HepG2 (cell line): Measurements from ENCODE around the gene PLEKHG5. TPM values are rescaled to one million over a fixed set of nuclear protein-coding genes. Genes with fewer than 3 reads are reported as not detected.

Experiments used
- ATAC-seq: fragments of 200-7000 bp; cut with Tn5 transposase; 3 replicates; pipeline ENCODE4 v1.9.1; 2020; ENCODE audit warnings: mild to moderate bottlenecking, moderate library complexity
- BruUV-seq: library from RNA; stranded (reverse); fragments of 400-500 nt; replicated peaks from 2 replicates; lab custom pipeline; 2021; lab: Mats Ljungman, UMichigan
- CTCF ChIA-PET: fragments of 300-600 bp; formaldehyde crosslinking; extraction: SDS; loops from one replicate; lab custom pipeline; 2021; ENCODE audit warnings: low total read pairs, inconsistent platforms, low intra/inter-chr PET ratio; lab: Yijun Ruan, JAX
- POLR2A ChIA-PET: fragments of 350-600 bp; sonication (Branson Sonifier 250); formaldehyde crosslinking; loops from one replicate; lab custom pipeline; 2020; ENCODE audit warnings: antibody characterized with exemption, inconsistent platforms; lab: Yijun Ruan, JAX
- DNase-seq: peaks from one replicate; pipeline ENCODE4 v3.0.0-alpha.2; 2015; ENCODE audit warnings: low spot score
- FAIRE-seq: peaks from 3 replicates; lab custom pipeline; 2011; peaks lifted over from hg19 to GRCh38; lab: Jason Lieb, UNC
- H2AFZ ChIP-seq: one replicate; pipeline ENCODE4 v1.6.1; 2011; ENCODE audit warnings: low read length, inconsistent platforms
- H3K27ac ChIP-seq: fragments of 300-600 bp; 3 replicates; pipeline ENCODE4 v1.8.0; 2011; ENCODE audit warnings: mixed run types, mild to moderate bottlenecking, mixed read lengths, low read length, inconsistent platforms; ENCODE audit not compliant: insufficient read depth; ENCODE audit errors: extremely low read length
- H3K27me3 ChIP-seq, 2 experiments: fragments of 200-600 bp in 1 of 2; 2 replicates in 1 of 2; 3 replicates in 1 of 2; pipeline versions ENCODE4 v1.6.0 to v1.8.0; 2011; ENCODE audit warnings: low read length in 2 of 2, mild to moderate bottlenecking in 2 of 2, moderate library complexity in 2 of 2, inconsistent platforms in 1 of 2; ENCODE audit not compliant: insufficient read depth in 2 of 2, control insufficient read depth in 1 of 2
- H3K36me3 ChIP-seq, 2 experiments: fragments of 200-600 bp in 1 of 2; replicated peaks in 1 of 2; 2 replicates in 1 of 2; 3 replicates in 1 of 2; pipeline versions ENCODE4 v1.5.1 to v1.8.0; 2011; ENCODE audit warnings: low read length in 2 of 2, inconsistent platforms in 1 of 2; ENCODE audit not compliant: insufficient read depth in 2 of 2, control insufficient read depth in 1 of 2
- H3K4me1 ChIP-seq: 2 replicates; pipeline ENCODE4 v1.5.1; 2012; ENCODE audit warnings: low read length, inconsistent platforms; ENCODE audit not compliant: insufficient read depth
- H3K4me2 ChIP-seq: 2 replicates; pipeline ENCODE4 v1.6.0; 2011; ENCODE audit warnings: low read depth, low read length, inconsistent platforms
- H3K4me3 ChIP-seq, 3 experiments: fragments of 200-600 bp in 1 of 3; sonication (generic), shearing (Covaris generic) in 1 of 3; replicated peaks in 1 of 3; 2 replicates each; pipeline ENCODE4 v1.5.1; 2011 to 2016; ENCODE audit warnings: low read length in 3 of 3, inconsistent platforms in 2 of 3, low read depth in 2 of 3, mild to moderate bottlenecking in 2 of 3, control low read depth in 1 of 3, mixed read lengths in 1 of 3; ENCODE audit not compliant: insufficient read depth in 1 of 3
- H3K79me2 ChIP-seq: one replicate; pipeline ENCODE4 v1.6.1; 2011; ENCODE audit warnings: low read length, inconsistent platforms; ENCODE audit not compliant: insufficient read depth
- H3K9ac ChIP-seq: 2 replicates; pipeline ENCODE4 v1.6.0; 2011; ENCODE audit warnings: mild to moderate bottlenecking, low read depth, low read length, inconsistent platforms; ENCODE audit not compliant: insufficient read depth
- H3K9me3 ChIP-seq: 2 replicates; pipeline ENCODE4 v1.5.1; 2012; ENCODE audit warnings: mild to moderate bottlenecking, low read length
- H4K20me1 ChIP-seq: 2 replicates; pipeline ENCODE4 v1.6.0; 2011; ENCODE audit warnings: inconsistent platforms, mild to moderate bottlenecking, low read length, moderate library complexity; ENCODE audit not compliant: insufficient read depth
- GABPA ChIP-seq, 2 experiments: IDR thresholded peaks; 2 replicates each; pipeline ENCODE4 v1.6.1; 2011 to 2016; ENCODE audit warnings: low read depth in 2 of 2, low read length in 1 of 2, missing biosample characterization in 1 of 2, missing genetic modification characterization in 1 of 2
- GRHL1 ChIP-seq: sonication (generic); formaldehyde crosslinking; conservative IDR thresholded peaks from 2 replicates; pipeline ENCODE4 v1.8.0; 2022; ENCODE audit warnings: missing genetic modification reagents
- HOXA9 ChIP-seq: sonication (generic); formaldehyde crosslinking; IDR thresholded peaks from 2 replicates; pipeline ENCODE4 v1.8.1; 2022; ENCODE audit warnings: missing genetic modification reagents, mild to moderate bottlenecking, moderate library complexity, borderline replicate concordance
- IRF2 ChIP-seq: IDR thresholded peaks from 2 replicates; pipeline ENCODE4 v1.6.1; 2018; ENCODE audit warnings: missing genetic modification reagents, missing compliant biosample characterization
- KDM2A ChIP-seq: sonication (generic); formaldehyde crosslinking; IDR thresholded peaks from 2 replicates; pipeline ENCODE4 v1.4.0; 2020; ENCODE audit warnings: low read depth, missing genetic modification reagents, borderline replicate concordance
- RXRA ChIP-seq: sonication (generic); formaldehyde crosslinking; IDR thresholded peaks from 2 replicates; pipeline ENCODE4 v1.5.1; 2020; ENCODE audit warnings: missing genetic modification reagents
- SETDB1 ChIP-seq: sonication (generic); formaldehyde crosslinking; IDR thresholded peaks from 2 replicates; pipeline ENCODE4 v1.5.1; 2020; ENCODE audit warnings: missing genetic modification reagents, mild to moderate bottlenecking, borderline replicate concordance
- TRAFD1 ChIP-seq: sonication (generic); formaldehyde crosslinking; IDR thresholded peaks from 2 replicates; pipeline ENCODE4 v1.5.1; 2020; ENCODE audit warnings: missing genetic modification reagents, mild to moderate bottlenecking, borderline replicate concordance
- ZBTB42 ChIP-seq: sonication (generic); formaldehyde crosslinking; IDR thresholded peaks from 2 replicates; pipeline ENCODE4 v1.5.0; 2020; ENCODE audit warnings: mild to moderate bottlenecking, missing genetic modification reagents
- ZBTB7B ChIP-seq: sonication (generic); formaldehyde crosslinking; IDR thresholded peaks from 2 replicates; pipeline ENCODE4 v1.4.0; 2020; ENCODE audit warnings: missing genetic modification reagents
- ZNF10 ChIP-seq: sonication (generic); formaldehyde crosslinking; IDR thresholded peaks from 2 replicates; pipeline ENCODE4 v1.4.0; 2020; ENCODE audit warnings: mild to moderate bottlenecking, low read depth, missing genetic modification reagents, borderline replicate concordance
- ZNF441 ChIP-seq: sonication (generic); formaldehyde crosslinking; IDR thresholded peaks from 2 replicates; pipeline ENCODE4 v1.7.0; 2021; ENCODE audit warnings: missing genetic modification reagents, borderline replicate concordance
- ZNF674 ChIP-seq: sonication (generic); formaldehyde crosslinking; IDR thresholded peaks from 2 replicates; pipeline ENCODE4 v1.5.0; 2020; ENCODE audit warnings: low read depth, mild to moderate bottlenecking, missing genetic modification reagents
- WGBS: methylation state at CpG from one replicate; pipeline ENCODE4 v1.1.6; 2017; ENCODE audit warnings: low lambda C conversion rate; 5-methylcytosine and 5-hydroxymethylcytosine counted together
- in situ Hi-C: cut with HindIII; loops from 2 replicates; pipeline ENCODE4 v1.10.0; 2017; ENCODE audit warnings: low pct_unique_long_range_greater_than_20kb; ENCODE audit not compliant: extremely low pct_ligation_motif_present
- intact Hi-C: fragments of 100-400 bp; cut with micrococcal nuclease; formaldehyde crosslinking; loops from one replicate; pipeline ENCODE4 v1.10.0; 2022; ENCODE audit not compliant: unreplicated experiment
- polyA plus RNA-seq, 8 experiments: library from polyadenylated mRNA; depleted of rRNA in 3 of 8; stranded (reverse) in 7 of 8; unstranded in 1 of 8; fragments of >200 nt; fragmentation: Illumina TruSeq in 4 of 8; extraction: Trizol in 4 of 8; gene quantifications; 2 replicates each; pipeline versions ENCODE4 v1.2.1 to v1.2.3, GENCODE V29; 2011 to 2016; ENCODE audit warnings: low read depth in 4 of 8, missing spikeins in 1 of 8, mixed read lengths in 1 of 8; ENCODE audit not compliant: insufficient read depth in 1 of 8
- total RNA-seq, 5 experiments: library from RNA; depleted of rRNA; stranded (reverse); fragments of >200 nt; fragmentation: Illumina TruSeq; extraction: Trizol; gene quantifications; 2 replicates each; pipeline ENCODE4 v1.2.3, GENCODE V29; 2016; ENCODE audit warnings: low read depth in 1 of 5
- TF ChIP-seq, protein P1 (sequence below): sonication (generic); formaldehyde crosslinking; conservative IDR thresholded peaks from 2 replicates; pipeline ENCODE4 v1.4.0; 2020; ENCODE audit warnings: missing genetic modification reagents
- TF ChIP-seq, protein P2 (sequence below): sonication (generic); formaldehyde crosslinking; IDR thresholded peaks from 2 replicates; pipeline ENCODE4 v1.4.0; 2020; ENCODE audit warnings: missing genetic modification reagents
- TF ChIP-seq, protein P3 (sequence below): fragments of 450-650 bp; IDR thresholded peaks from 2 replicates; pipeline ENCODE4 v1.6.1; 2016

The PLEKHG5 gene
- total and polyA plus RNA-seq, 2 of the 13 experiments (the other 11 are each of a cell fraction or from before 2014, with no cell fraction given), result 1.9 to 3.5 TPM

GRCh38 chr1:6519491-6519934 lies 28.0 kb upstream of the PLEKHG5 start (continued):
- TF ChIP-seq SETDB1 (CRISPR knock-in tag) (no peak), ZNF10 (CRISPR knock-in tag) (no peak), RXRA (no peak), ZNF674 (CRISPR knock-in tag) (no peak)
- TF ChIP-seq, protein P1, sequence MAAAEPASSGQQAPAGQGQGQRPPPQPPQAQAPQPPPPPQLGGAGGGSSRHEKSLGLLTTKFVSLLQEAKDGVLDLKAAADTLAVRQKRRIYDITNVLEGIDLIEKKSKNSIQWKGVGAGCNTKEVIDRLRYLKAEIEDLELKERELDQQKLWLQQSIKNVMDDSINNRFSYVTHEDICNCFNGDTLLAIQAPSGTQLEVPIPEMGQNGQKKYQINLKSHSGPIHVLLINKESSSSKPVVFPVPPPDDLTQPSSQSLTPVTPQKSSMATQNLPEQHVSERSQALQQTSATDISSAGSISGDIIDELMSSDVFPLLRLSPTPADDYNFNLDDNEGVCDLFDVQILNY, result no peak

DNA sequence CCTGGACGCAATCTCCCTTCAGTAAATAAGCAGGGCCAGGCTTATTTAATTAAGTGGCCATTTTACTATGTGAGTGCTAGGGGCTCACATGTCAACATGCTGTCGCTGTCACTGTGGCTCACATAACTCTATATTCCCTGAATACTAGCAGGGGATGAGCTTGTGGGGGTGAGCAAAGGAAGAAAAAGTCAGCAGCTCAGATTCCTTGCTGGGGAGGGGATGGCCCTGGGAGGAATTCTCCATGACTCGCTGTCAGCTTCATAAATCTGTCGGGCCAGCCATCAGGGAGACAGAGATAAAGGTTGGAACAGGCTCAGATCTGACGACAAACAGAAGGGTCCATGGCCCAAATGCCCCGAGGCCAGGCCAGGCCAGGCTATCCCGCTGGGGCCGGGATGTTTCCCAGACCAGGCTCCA lies 26.0 kb upstream of the PLEKHG5 start:
- no peak overlapping the region for H3K27ac ChIP-seq
- no peak for ATAC-seq
- H4K20me1 ChIP-seq, result no peaks in the 10 kb centered on the region
- ChIA-PET POLR2A (no interaction called here), CTCF (no interaction called here)
- no peak for DNase-seq
- peaks cover 18% of the 10 kb centered on the region for H3K4me1 ChIP-seq
- intact Hi-C loops, result no loop called here
- no peak overlapping the region for H2AFZ ChIP-seq
- no peak for FAIRE-seq
- no peaks in the 10 kb centered on the region for H3K79me2 ChIP-seq
- in situ Hi-C loops, result no loop called here
- H3K36me3 ChIP-seq, result no peaks in the 10 kb centered on the region
- no peak overlapping the region for H3K9ac ChIP-seq
- no peak overlapping the region for H3K4me2 ChIP-seq
- no peaks in the 10 kb centered on the region for H3K9me3 ChIP-seq
- WGBS, result 19% methylated on average over 8 of the region's 8 CpGs
- H3K27me3 ChIP-seq, result no peaks in the 10 kb centered on the region
- H3K4me3 ChIP-seq, result no peak overlapping the region
- BruUV-seq, result no TSS peak
- TF ChIP-seq KDM2A (CRISPR knock-in tag), result no peak
- no peak for TF ChIP-seq ZBTB7B (CRISPR knock-in tag)
- TF ChIP-seq IRF2 (CRISPR knock-in tag), result no peak
- no peak for TF ChIP-seq ZBTB42
- TF ChIP-seq GABPA (IDR thresholded peaks at IDR 0.05; ENCODE audit: low read depth, low read length), result no peak
- no peak for TF ChIP-seq GABPA (CRISPR knock-in tag; IDR thresholded peaks at IDR 0.05; ENCODE audit: low read depth)
- TF ChIP-seq GRHL1 (CRISPR knock-in tag), result no peak
- TF ChIP-seq TRAFD1, result no peak
- no peak for TF ChIP-seq ZNF441 (CRISPR knock-in tag)
- no peak for TF ChIP-seq HOXA9 (CRISPR knock-in tag)
- TF ChIP-seq, protein P2, sequence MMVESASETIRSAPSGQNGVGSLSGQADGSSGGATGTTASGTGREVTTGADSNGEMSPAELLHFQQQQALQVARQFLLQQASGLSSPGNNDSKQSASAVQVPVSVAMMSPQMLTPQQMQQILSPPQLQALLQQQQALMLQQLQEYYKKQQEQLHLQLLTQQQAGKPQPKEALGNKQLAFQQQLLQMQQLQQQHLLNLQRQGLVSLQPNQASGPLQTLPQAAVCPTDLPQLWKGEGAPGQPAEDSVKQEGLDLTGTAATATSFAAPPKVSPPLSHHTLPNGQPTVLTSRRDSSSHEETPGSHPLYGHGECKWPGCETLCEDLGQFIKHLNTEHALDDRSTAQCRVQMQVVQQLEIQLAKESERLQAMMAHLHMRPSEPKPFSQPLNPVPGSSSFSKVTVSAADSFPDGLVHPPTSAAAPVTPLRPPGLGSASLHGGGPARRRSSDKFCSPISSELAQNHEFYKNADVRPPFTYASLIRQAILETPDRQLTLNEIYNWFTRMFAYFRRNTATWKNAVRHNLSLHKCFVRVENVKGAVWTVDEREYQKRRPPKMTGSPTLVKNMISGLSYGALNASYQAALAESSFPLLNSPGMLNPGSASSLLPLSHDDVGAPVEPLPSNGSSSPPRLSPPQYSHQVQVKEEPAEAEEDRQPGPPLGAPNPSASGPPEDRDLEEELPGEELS, result no peak
- TF ChIP-seq, protein P3, sequence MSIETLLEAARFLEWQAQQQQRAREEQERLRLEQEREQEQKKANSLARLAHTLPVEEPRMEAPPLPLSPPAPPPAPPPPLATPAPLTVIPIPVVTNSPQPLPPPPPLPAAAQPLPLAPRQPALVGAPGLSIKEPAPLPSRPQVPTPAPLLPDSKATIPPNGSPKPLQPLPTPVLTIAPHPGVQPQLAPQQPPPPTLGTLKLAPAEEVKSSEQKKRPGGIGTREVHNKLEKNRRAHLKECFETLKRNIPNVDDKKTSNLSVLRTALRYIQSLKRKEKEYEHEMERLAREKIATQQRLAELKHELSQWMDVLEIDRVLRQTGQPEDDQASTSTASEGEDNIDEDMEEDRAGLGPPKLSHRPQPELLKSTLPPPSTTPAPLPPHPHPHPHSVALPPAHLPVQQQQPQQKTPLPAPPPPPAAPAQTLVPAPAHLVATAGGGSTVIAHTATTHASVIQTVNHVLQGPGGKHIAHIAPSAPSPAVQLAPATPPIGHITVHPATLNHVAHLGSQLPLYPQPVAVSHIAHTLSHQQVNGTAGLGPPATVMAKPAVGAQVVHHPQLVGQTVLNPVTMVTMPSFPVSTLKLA, result no peak
